Psoas muscle (tissue), 8 donors: ENCODE data around the gene MGRN1. TPM values are rescaled to one million over a fixed set of nuclear protein-coding genes. Genes with fewer than 3 reads are reported as not detected.

ENCODE experiments used
- ATAC-seq, 4 donors: fragments of 200-7000 bp; cut with Tn5 transposase; one replicate each; pipeline ENCODE4 v1.9.1; 2020; ENCODE audit warnings: moderate library complexity in 3 of 4, mild to moderate bottlenecking in 2 of 4
- DNase-seq, 2 donors: peaks; one replicate each; pipeline ENCODE4 v3.0.0-alpha.2; 2020
- H3K27ac ChIP-seq: fragments of 200-600 bp; one replicate; pipeline ENCODE4 v1.8.0; 2022
- H3K27me3 ChIP-seq, 3 donors: fragments of 200-600 bp in 1 of 3; one replicate each; pipeline versions ENCODE4 v1.6.1 to v1.8.0; 2013 to 2022; ENCODE audit warnings: low read length in 2 of 3, mild to moderate bottlenecking in 2 of 3, moderate library complexity in 1 of 3; ENCODE audit not compliant: insufficient read depth in 3 of 3
- H3K36me3 ChIP-seq, 2 donors: fragments of 200-600 bp in 1 of 2; one replicate each; pipeline versions ENCODE4 v1.6.1 to v1.8.0; 2013 to 2022; ENCODE audit warnings: low read depth in 1 of 2, mild to moderate bottlenecking in 1 of 2, moderate library complexity in 1 of 2; ENCODE audit not compliant: insufficient read depth in 1 of 2
- H3K4me1 ChIP-seq: fragments of 200-600 bp; one replicate; pipeline ENCODE4 v1.8.0; 2022
- H3K4me3 ChIP-seq: fragments of 200-600 bp; one replicate; pipeline ENCODE4 v1.8.0; 2022; ENCODE audit warnings: mild to moderate bottlenecking
- H3K9me3 ChIP-seq: fragments of 200-600 bp; one replicate; pipeline ENCODE4 v1.8.0; 2022
- CTCF ChIP-seq: fragments of 200-600 bp; IDR thresholded peaks from one replicate; pipeline ENCODE4 v1.8.0; 2022; ENCODE audit warnings: antibody characterized with exemption
- WGBS, 3 donors: extraction: QIAGEN DNeasy Blood & Tissue Kit; methylation state at CpG; one replicate each; pipeline versions ENCODE4 v1.1.6 to v1.1.7; 2013; 5-methylcytosine and 5-hydroxymethylcytosine counted together
- intact Hi-C, 2 donors: fragments of 100-400 bp; cut with DNase I; formaldehyde crosslinking; loops; one replicate each; pipeline versions ENCODE4 v1.11.0 to v1.14.2; 2022
- polyA plus RNA-seq, 3 donors: library from polyadenylated mRNA; stranded (reverse); fragments of 200-250 nt; gene quantifications; one replicate each; pipeline ENCODE4 v1.2.3, GENCODE V29; 2013
- total RNA-seq, 4 donors: library from RNA; stranded (reverse); fragmentation: NEBNext Ultra II Directional in 2 of 4; extraction: Animal tissue kit (Norgen Biotek cat#: 25700) in 2 of 4; gene quantifications; one replicate each; pipeline versions ENCODE4 v1.2.1 to v1.2.4, GENCODE V29; 2021 to 2023
- donor health status: healthy with polysubstance abuse.
- donor health status: DM: no; HTN: no; CAD: no; lungs with moderate emphysema.
- donor health status: Bipolar disorder and iron deficiency.
- donor health status: healthy.
- donor health status: DM: yes; HTN: yes; CAD: no.
- donor health status: DM: no; HTN: no; CAD: no.
- donor health status: DM: no; HTN: no; CAD: no.
- donor health status: DM: yes; HTN: yes; CAD: no.

MGRN1 gene
- total and polyA plus RNA-seq, 7 donors: 20.2 to 63.1 (median 44.2) TPM

- Histone ChIP-seq H3K4me3 (no peak overlapping the region), H3K9me3 (no peaks in the 10 kb centered on the region), H3K4me1 (no peaks in the 10 kb centered on the region), H3K27me3 (no peaks in the 10 kb centered on the region), H3K36me3 (peaks cover 7 to 87% of the 10 kb centered on the region in 2 donors), H3K27ac (no peak overlapping the region)
- no peak for TF ChIP-seq CTCF
- intact Hi-C loops: no loop called here
- 75 to 81% (median 78%) methylated on average over 33 of the region's 33 CpGs for WGBS, 3 donors
- peak in 2 of 4 donors; percentile 35 to 38 for ATAC-seq
- peak in 1 of 2 donors; percentile 57 for DNase-seq
Measured at GRCh38 chr16:4700997-4701743, 76.5 kb downstream of the MGRN1 start.

- no peak for TF ChIP-seq CTCF
- Histone ChIP-seq H3K4me1 (no peaks in the 10 kb centered on the region), H3K27ac (no peak overlapping the region), H3K36me3 (peaks cover 7 to 86% of the 10 kb centered on the region in 2 donors), H3K4me3 (no peak overlapping the region), H3K9me3 (no peaks in the 10 kb centered on the region), H3K27me3 (no peaks in the 10 kb centered on the region)
- peak in 1 of 2 donors; percentile 49 for DNase-seq
- intact Hi-C loops: no loop called here
- WGBS, 3 donors: 80 to 84% (median 81%) methylated on average over 17 of the region's 17 CpGs
- ATAC-seq: no peak
Measured at GRCh38 chr16:4701791-4702465, 77.3 kb downstream of the MGRN1 start.

- Histone ChIP-seq H3K36me3 (peaks cover 7 to 83% of the 10 kb centered on the region in 2 donors), H3K4me1 (no peaks in the 10 kb centered on the region), H3K9me3 (no peaks in the 10 kb centered on the region), H3K4me3 (no peak overlapping the region), H3K27me3 (no peaks in the 10 kb centered on the region), H3K27ac (no peak overlapping the region)
- intact Hi-C loops: no loop called here
- ATAC-seq: no peak
- TF ChIP-seq CTCF: no peak
- 72 to 74% (median 73%) methylated on average over 7 of the region's 7 CpGs for WGBS, 3 donors
- peak in 1 of 2 donors; percentile 6 for DNase-seq
Measured at GRCh38 chr16:4702466-4702808, 77.8 kb downstream of the MGRN1 start.

- DNase-seq (peak in 1 of 2 donors; percentile 19), ATAC-seq (no peak)
- TF ChIP-seq CTCF: no peak
- no peaks in the 10 kb centered on the region for H3K4me1 ChIP-seq
- H3K4me3 ChIP-seq: no peak overlapping the region
- H3K36me3 ChIP-seq: peaks cover 7 to 75% of the 10 kb centered on the region in 2 donors
- intact Hi-C loops: no loop called here
- no peaks in the 10 kb centered on the region for H3K27me3 ChIP-seq
- no peaks in the 10 kb centered on the region for H3K9me3 ChIP-seq
- H3K27ac ChIP-seq: no peak overlapping the region
- 85 to 89% (median 87%) methylated on average over 7 of the region's 7 CpGs for WGBS, 3 donors
Measured at GRCh38 chr16:4703906-4704305, 79.3 kb downstream of the MGRN1 start.
